Transverse colon (tissue), 4 donors: ENCODE data around the gene HNRNPL. TPM values are rescaled to one million over a fixed set of nuclear protein-coding genes. Genes with fewer than 3 reads are reported as not detected.
"Not testable (repeated sequence)": the region's sequence is repeated elsewhere in the genome, so short reads cannot be mapped to it uniquely, and the experiment has no call there.

Experiments
- DNase-seq: peaks from one replicate; pipeline ENCODE4 v3.0.0-alpha.2; 2019
- H3K27ac ChIP-seq, 4 donors: fragments of 200-600 bp; sonication (generic); 2 replicates each; pipeline ENCODE4 v1.5.1; 2016 to 2018; ENCODE audit warnings: inconsistent platforms in 4 of 4
- H3K27me3 ChIP-seq: fragments of 200-600 bp; sonication (generic); 2 replicates; pipeline ENCODE4 v1.5.1; 2017; ENCODE audit warnings: inconsistent platforms
- H3K36me3 ChIP-seq, 4 donors: fragments of 200-600 bp; sonication (generic); 2 replicates each; pipeline ENCODE4 v1.5.1; 2017 to 2019; ENCODE audit warnings: inconsistent platforms in 4 of 4
- H3K4me1 ChIP-seq, 4 donors: fragments of 200-600 bp; sonication (generic); 2 replicates each; pipeline ENCODE4 v1.5.1; 2017 to 2020; ENCODE audit warnings: inconsistent platforms in 4 of 4
- H3K4me3 ChIP-seq, 4 donors: fragments of 200-600 bp; sonication (generic); 1 replicate in 1 of 4; 2 replicates in 3 of 4; pipeline versions ENCODE4 v1.5.1 to v1.6.1; 2017 to 2019; ENCODE audit warnings: inconsistent platforms in 4 of 4
- H3K9me3 ChIP-seq, 2 donors: fragments of 200-600 bp; sonication (generic); 2 replicates each; pipeline ENCODE4 v1.5.1; 2017 to 2019; ENCODE audit warnings: inconsistent platforms in 2 of 2
- CTCF ChIP-seq, 5 experiments: fragments of 200-600 bp in 3 of 5; fragments of 450-650 bp in 2 of 5; sonication (generic) in 3 of 5; IDR thresholded peaks; 1 replicate in 2 of 5; 2 replicates in 3 of 5; pipeline ENCODE4 v1.5.1; 2016 to 2017; ENCODE audit warnings: antibody characterized with exemption in 5 of 5, inconsistent platforms in 3 of 5, mild to moderate bottlenecking in 2 of 5, moderate library complexity in 1 of 5
- EP300 ChIP-seq: sonication (generic); formaldehyde crosslinking; IDR thresholded peaks from one replicate; pipeline ENCODE4 v1.6.1; 2017; ENCODE audit warnings: antibody characterized with exemption, low read depth
- POLR2A ChIP-seq: fragments of 450-650 bp; IDR thresholded peaks from one replicate; pipeline ENCODE4 v1.6.1; 2016; ENCODE audit warnings: antibody characterized with exemption, mild to moderate bottlenecking, moderate library complexity
- POLR2AphosphoS5 ChIP-seq, 3 donors: sonication (generic); formaldehyde crosslinking; IDR thresholded peaks; one replicate each; pipeline ENCODE4 v1.6.1; 2016; ENCODE audit warnings: antibody characterized with exemption in 3 of 3
- WGBS, 2 donors: methylation state at CpG; one replicate each; pipeline ENCODE4 v1.1.5; 2018; ENCODE audit warnings: low coverage in 1 of 2; 5-methylcytosine and 5-hydroxymethylcytosine counted together
- in situ Hi-C, 4 donors: fragments of 200-750 bp; cut with MboI; loops; one replicate each; pipeline versions ENCODE4 v1.15.0 to v1.15.1; 2017; ENCODE audit warnings: low sequenced_read_pairs in 3 of 4, low pct_ligation_motif_present in 1 of 4, low pct_unique_long_range_greater_than_20kb in 1 of 4
- intact Hi-C: fragments of 100-400 bp; cut with DNase I; formaldehyde crosslinking; loops from one replicate; pipeline ENCODE4 v1.15.1; 2023; ENCODE audit warnings: low total_unique reads
- total RNA-seq, 4 donors: library from RNA; depleted of rRNA; stranded (reverse); fragments of >200 nt; gene quantifications; one replicate each; pipeline ENCODE4 v1.1.0, GENCODE V29; 2016

Gene HNRNPL
- total RNA-seq, 4 donors from 2014 or later: 139 to 200 (median 174) TPM

DNA sequence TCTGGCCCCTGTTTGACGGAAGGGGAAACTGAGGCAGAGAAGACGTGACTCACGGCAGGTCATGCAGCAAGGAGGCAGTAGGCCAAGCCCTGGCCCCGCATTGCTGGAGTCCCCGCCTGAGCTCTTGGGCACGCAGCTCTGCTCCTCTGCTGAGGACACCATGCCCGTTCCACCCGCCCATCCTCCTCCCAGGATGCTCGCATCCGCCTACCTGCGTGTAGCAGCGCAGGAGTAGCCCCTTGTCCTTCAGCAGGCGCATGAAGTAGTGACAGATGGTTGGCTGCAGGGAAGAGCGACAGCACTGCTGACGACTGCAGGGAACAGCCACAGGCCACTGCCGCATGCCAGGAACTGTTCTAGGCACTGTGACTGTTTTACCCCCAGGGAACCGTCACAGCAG is 39.1 kb upstream of the HNRNPL start:
- no peak for DNase-seq
- Histone ChIP-seq H3K4me1 (no peaks in the 10 kb centered on the region), H3K27me3 (no peaks in the 10 kb centered on the region), H3K9me3 (no peaks in the 10 kb centered on the region), H3K4me3 (no peak overlapping the region), H3K36me3 (peaks cover 0 to 20% (median 8%) of the 10 kb centered on the region in 4 donors), H3K27ac (no peak overlapping the region)
- 95% methylated on average over 17 of the region's 17 CpGs; no CpG with 5 or more reads in 1 of the 2 donors for whole genome bisulfite sequencing, 2 donors
- no peak for TF ChIP-seq POLR2A
- TF ChIP-seq EP300: no peak
- TF ChIP-seq CTCF (IDR thresholded peaks at IDR 0.05): no peak
- TF ChIP-seq POLR2AphosphoS5 (IDR thresholded peaks at IDR 0.05): no peak
- in situ Hi-C loops: no loop called here
- intact Hi-C loops: no loop called here

GRCh38 chr19:38884691-38885090 is 34.9 kb upstream of the HNRNPL start:
- in situ Hi-C loops, H3K4me3 ChIP-seq, DNase-seq, H3K27me3 ChIP-seq, H3K4me1 ChIP-seq, H3K9me3 ChIP-seq, intact Hi-C loops, H3K27ac ChIP-seq: not testable (repeated sequence)
- peaks cover 0 to 21% (median 7%) of the 10 kb centered on the region in 4 donors for H3K36me3 ChIP-seq
- WGBS, 2 donors: 94 to 100% methylated on average over 1 to 3 of the region's 3 CpGs

GRCh38 chr19:38883286-38883685 is 33.5 kb upstream of the HNRNPL start:
- no peaks in the 10 kb centered on the region for H3K9me3 ChIP-seq
- no peaks in the 10 kb centered on the region for H3K27me3 ChIP-seq
- H3K27ac ChIP-seq: no peak overlapping the region
- peaks cover 0 to 7% (median under 1%) of the 10 kb centered on the region in 4 donors for H3K36me3 ChIP-seq
- 95% methylated on average over 9 of the region's 9 CpGs; no CpG with 5 or more reads in 1 of the 2 donors for WGBS, 2 donors
- no peak for DNase-seq
- no peak for TF ChIP-seq POLR2A
- TF ChIP-seq CTCF (IDR thresholded peaks at IDR 0.05): no peak
- in situ Hi-C loops (no loop called here), intact Hi-C loops (no loop called here)
- no peak overlapping the region for H3K4me3 ChIP-seq
- H3K4me1 ChIP-seq: peaks cover under 1 to 9% (median 6%) of the 10 kb centered on the region in 4 donors

GRCh38 chr19:38880882-38881609 is 31.3 kb upstream of the HNRNPL start:
- Histone ChIP-seq H3K36me3 (peaks cover 0 to 6% (median 0%) of the 10 kb centered on the region in 4 donors), H3K27ac (no peak overlapping the region), H3K4me3 (no peak overlapping the region), H3K9me3 (no peaks in the 10 kb centered on the region), H3K27me3 (no peaks in the 10 kb centered on the region), H3K4me1 (peaks cover 5 to 20% (median 11%) of the 10 kb centered on the region in 4 donors)
- in situ Hi-C loops (no loop called here), intact Hi-C loops (no loop called here)
- WGBS, 2 donors: 90 to 94% methylated on average over 2 to 16 of the region's 19 CpGs
- TF ChIP-seq POLR2AphosphoS5 (IDR thresholded peaks at IDR 0.05): no peak
- no peak for TF ChIP-seq EP300
- TF ChIP-seq POLR2A: no peak
- no peak for TF ChIP-seq CTCF (IDR thresholded peaks at IDR 0.05)
- no peak for DNase-seq
